H4 (cell line): ENCODE results near the gene NRTN. TPM values are rescaled to one million over a fixed set of nuclear protein-coding genes. Genes with fewer than 3 reads are reported as not detected.
A peak's percentile ranks its signal among the peaks of the same experiment; 100 is the strongest.

Source experiments
- DNase-seq: peaks from one replicate; pipeline ENCODE4 v3.0.0-alpha.2; 2015; ENCODE audit warnings: low spot score
- total RNA-seq: library from RNA; depleted of rRNA; stranded (reverse); fragments of >200 nt; shearing (Covaris generic); gene quantifications from 2 replicates; pipeline ENCODE4 v1.2.3, GENCODE V29; 2014; rRNA removed

Gene NRTN
- total RNA-seq, 1 experiment from 2014 or later: 0.06 TPM

- DNase-seq: no peak
These were observed 62.6 kb downstream of the NRTN start for GRCh38 chr19:5867201-5868136.

GRCh38 chr19:5870986-5871394, 66.1 kb downstream of the NRTN start:
- no peak for DNase-seq

- DNase-seq: no peak
These were observed 68.8 kb downstream of the NRTN start for GRCh38 chr19:5873617-5874199.

GRCh38 chr19:5874496-5874895, 69.6 kb downstream of the NRTN start:
- DNase-seq: peak; percentile 72

GRCh38 chr19:5877427-5877826, 72.6 kb downstream of the NRTN start:
- DNase-seq: no peak

- DNase-seq: no peak
These were observed 73.0 kb downstream of the NRTN start for GRCh38 chr19:5877882-5878281.

Other genes with a start within 250 kb of the NRTN start
- 2.3 and 4.3 TPM in 2 replicates for gene TINCR, start 237.1 kb upstream of the NRTN start, total RNA-seq
- gene SAFB2, start 182.3 kb upstream of the NRTN start, total RNA-seq: 10.8 and 19.1 TPM in 2 replicates
- 18.4 and 19.5 TPM in 2 replicates for gene SAFB, start 182.0 kb upstream of the NRTN start, total RNA-seq
- 38.1 and 52.7 TPM in 2 replicates for gene MICOS13, start 124.6 kb upstream of the NRTN start, total RNA-seq
- gene HSD11B1L, start 124.0 kb upstream of the NRTN start, total RNA-seq: 2.4 and 4.9 TPM in 2 replicates
- 933 and 1,282 TPM in 2 replicates for gene RPL36, start 114.8 kb upstream of the NRTN start, total RNA-seq
- gene LONP1, start 84.9 kb upstream of the NRTN start, total RNA-seq: 49.1 and 81.4 TPM in 2 replicates
- not detected in 2 replicates for gene CATSPERD, start 84.4 kb upstream of the NRTN start, total RNA-seq
- 0.25 TPM in 1 of 2 replicates, not detected in the other for gene PRR22, start 20.3 kb upstream of the NRTN start, total RNA-seq
- gene DUS3L, start 13.9 kb upstream of the NRTN start, total RNA-seq: 23.2 and 28.1 TPM in 2 replicates
- not detected in 2 replicates for gene FUT6, start 34.6 kb downstream of the NRTN start, total RNA-seq
- gene FUT3, start 46.4 kb downstream of the NRTN start, total RNA-seq: not detected in 2 replicates
- gene FUT5, start 65.5 kb downstream of the NRTN start, total RNA-seq: not detected in 2 replicates
- 281 and 301 TPM in 2 replicates for gene NDUFA11, start 98.7 kb downstream of the NRTN start, total RNA-seq
- gene VMAC, start 99.8 kb downstream of the NRTN start, total RNA-seq: 1.0 and 3.1 TPM in 2 replicates
- 0.08 and 0.66 TPM in 2 replicates for gene CAPS, start 109.2 kb downstream of the NRTN start, total RNA-seq
- 54.2 and 70.6 TPM in 2 replicates for gene RANBP3, start 173.1 kb downstream of the NRTN start, total RNA-seq